ENCODE data around the gene KYAT1.

Gene KYAT1

DNA sequence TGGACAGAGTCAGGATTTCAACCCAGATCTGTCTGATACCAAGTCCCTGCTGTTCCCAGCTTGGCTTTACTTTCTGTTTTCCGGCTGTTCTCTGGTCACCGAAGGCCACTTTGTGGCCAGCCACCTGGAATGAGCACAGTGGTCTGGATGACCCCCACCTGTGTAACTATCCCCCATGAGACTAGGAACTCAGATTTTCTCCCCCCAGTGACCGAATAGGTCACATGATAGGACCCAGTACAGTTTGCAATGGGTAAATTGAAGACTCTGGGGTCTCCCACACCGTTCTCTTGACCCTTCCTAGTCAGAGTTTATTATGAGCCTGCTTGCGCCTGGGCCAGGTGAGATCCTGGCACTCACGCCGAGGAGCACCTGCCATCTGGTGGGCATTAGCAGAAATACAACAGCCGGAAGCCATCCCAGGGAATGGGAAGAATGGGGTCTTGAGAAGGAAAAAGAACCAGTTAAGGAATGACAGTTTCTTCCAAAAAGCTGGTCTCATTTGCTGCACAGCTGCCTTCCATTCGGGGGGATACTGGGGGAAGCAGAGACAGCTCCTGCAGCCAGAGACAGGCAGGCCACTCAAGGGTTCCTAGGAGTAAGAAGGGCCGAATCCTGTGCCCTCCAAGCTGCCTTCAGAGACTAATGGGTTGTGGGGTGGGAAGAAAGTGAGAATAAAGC, 46.1 kb upstream of the KYAT1 start:
- TF ChIP-seq, protein P1, sequence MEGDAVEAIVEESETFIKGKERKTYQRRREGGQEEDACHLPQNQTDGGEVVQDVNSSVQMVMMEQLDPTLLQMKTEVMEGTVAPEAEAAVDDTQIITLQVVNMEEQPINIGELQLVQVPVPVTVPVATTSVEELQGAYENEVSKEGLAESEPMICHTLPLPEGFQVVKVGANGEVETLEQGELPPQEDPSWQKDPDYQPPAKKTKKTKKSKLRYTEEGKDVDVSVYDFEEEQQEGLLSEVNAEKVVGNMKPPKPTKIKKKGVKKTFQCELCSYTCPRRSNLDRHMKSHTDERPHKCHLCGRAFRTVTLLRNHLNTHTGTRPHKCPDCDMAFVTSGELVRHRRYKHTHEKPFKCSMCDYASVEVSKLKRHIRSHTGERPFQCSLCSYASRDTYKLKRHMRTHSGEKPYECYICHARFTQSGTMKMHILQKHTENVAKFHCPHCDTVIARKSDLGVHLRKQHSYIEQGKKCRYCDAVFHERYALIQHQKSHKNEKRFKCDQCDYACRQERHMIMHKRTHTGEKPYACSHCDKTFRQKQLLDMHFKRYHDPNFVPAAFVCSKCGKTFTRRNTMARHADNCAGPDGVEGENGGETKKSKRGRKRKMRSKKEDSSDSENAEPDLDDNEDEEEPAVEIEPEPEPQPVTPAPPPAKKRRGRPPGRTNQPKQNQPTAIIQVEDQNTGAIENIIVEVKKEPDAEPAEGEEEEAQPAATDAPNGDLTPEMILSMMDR (IDR thresholded peaks at IDR 0.05; ENCODE audit: borderline replicate concordance, extremely low read depth, low read length, poor library complexity, severe bottlenecking): peak; percentile 81
- no peak for TF ChIP-seq EZH2 (IDR thresholded peaks at IDR 0.05; ENCODE audit: borderline replicate concordance, low read depth, low read length, severe bottlenecking)
- no peaks in the 10 kb centered on the region for H3K9me3 ChIP-seq (ENCODE audit: insufficient read depth, low read length, severe bottlenecking)
- no peak overlapping the region for H3K4me2 ChIP-seq (ENCODE audit: insufficient read depth, low read length)
- no peak overlapping the region for H3K27ac ChIP-seq (ENCODE audit: low read length)
- H3K27me3 ChIP-seq (ENCODE audit: insufficient read depth, low read length, poor library complexity): no peaks in the 10 kb centered on the region
- DNase-seq (peak; percentile 40), ATAC-seq (ENCODE audit: insufficient read depth, low read depth) (peak; percentile 76)
- H3K4me1 ChIP-seq (ENCODE audit: insufficient read depth, low read length): no peaks in the 10 kb centered on the region
- H4K20me1 ChIP-seq (ENCODE audit: insufficient read depth, low read length): no peaks in the 10 kb centered on the region
- H3K79me2 ChIP-seq (ENCODE audit: insufficient read depth, low read length): no peaks in the 10 kb centered on the region
- H3K4me3 ChIP-seq (ENCODE audit: low read depth in 1 of 2, low read length in 2 of 2): no peak overlapping the region
- H2AFZ ChIP-seq (ENCODE audit: low read depth, low read length): peak overlapping the region; percentile 31; the same call in 1 of the 2 replicates
- no peaks in the 10 kb centered on the region for H3K36me3 ChIP-seq (ENCODE audit: insufficient read depth, low read length)
- no peak overlapping the region for H3K9ac ChIP-seq (ENCODE audit: low read depth, low read length)

DNA sequence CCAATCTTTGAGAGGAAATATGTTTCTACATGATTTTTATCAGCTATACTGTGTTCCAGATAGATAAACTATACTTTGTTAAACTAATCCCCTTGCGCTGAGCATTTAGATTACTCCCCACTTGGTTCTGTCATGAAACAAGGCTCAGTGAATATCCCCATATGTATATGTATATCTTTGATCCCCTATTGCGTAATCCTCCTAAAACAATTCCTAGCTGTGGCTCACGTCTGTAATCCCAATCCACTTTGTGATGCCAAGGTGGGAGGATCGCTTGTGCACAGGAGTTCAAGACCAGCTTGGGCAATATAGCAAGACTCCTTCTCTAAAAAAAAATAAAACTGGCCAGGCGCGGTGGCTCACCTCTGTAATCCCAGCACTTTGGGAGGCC, 41.7 kb upstream of the KYAT1 start:
- Histone ChIP-seq H3K4me3 (ENCODE audit: low read depth in 1 of 2, low read length in 2 of 2) (no peak overlapping the region), H3K36me3 (ENCODE audit: insufficient read depth, low read length) (no peaks in the 10 kb centered on the region; the same call in 1 of the 2 replicates), H2AFZ (ENCODE audit: low read depth, low read length) (no peak overlapping the region), H3K27ac (ENCODE audit: low read length) (no peak overlapping the region), H4K20me1 (ENCODE audit: insufficient read depth, low read length) (no peaks in the 10 kb centered on the region), H3K4me2 (ENCODE audit: insufficient read depth, low read length) (no peak overlapping the region), H3K4me1 (ENCODE audit: insufficient read depth, low read length) (no peaks in the 10 kb centered on the region), H3K9ac (ENCODE audit: low read depth, low read length) (no peak overlapping the region), H3K79me2 (ENCODE audit: insufficient read depth, low read length) (no peaks in the 10 kb centered on the region), H3K27me3 (ENCODE audit: insufficient read depth, low read length, poor library complexity) (no peaks in the 10 kb centered on the region), H3K9me3 (ENCODE audit: insufficient read depth, low read length, severe bottlenecking) (no peaks in the 10 kb centered on the region)
- no peak for TF ChIP-seq EZH2 (IDR thresholded peaks at IDR 0.05; ENCODE audit: borderline replicate concordance, low read depth, low read length, severe bottlenecking)
- TF ChIP-seq, protein P1 (IDR thresholded peaks at IDR 0.05; ENCODE audit: borderline replicate concordance, extremely low read depth, low read length, poor library complexity, severe bottlenecking): no peak
- DNase-seq (no peak), ATAC-seq (ENCODE audit: insufficient read depth, low read depth) (no peak)

DNA sequence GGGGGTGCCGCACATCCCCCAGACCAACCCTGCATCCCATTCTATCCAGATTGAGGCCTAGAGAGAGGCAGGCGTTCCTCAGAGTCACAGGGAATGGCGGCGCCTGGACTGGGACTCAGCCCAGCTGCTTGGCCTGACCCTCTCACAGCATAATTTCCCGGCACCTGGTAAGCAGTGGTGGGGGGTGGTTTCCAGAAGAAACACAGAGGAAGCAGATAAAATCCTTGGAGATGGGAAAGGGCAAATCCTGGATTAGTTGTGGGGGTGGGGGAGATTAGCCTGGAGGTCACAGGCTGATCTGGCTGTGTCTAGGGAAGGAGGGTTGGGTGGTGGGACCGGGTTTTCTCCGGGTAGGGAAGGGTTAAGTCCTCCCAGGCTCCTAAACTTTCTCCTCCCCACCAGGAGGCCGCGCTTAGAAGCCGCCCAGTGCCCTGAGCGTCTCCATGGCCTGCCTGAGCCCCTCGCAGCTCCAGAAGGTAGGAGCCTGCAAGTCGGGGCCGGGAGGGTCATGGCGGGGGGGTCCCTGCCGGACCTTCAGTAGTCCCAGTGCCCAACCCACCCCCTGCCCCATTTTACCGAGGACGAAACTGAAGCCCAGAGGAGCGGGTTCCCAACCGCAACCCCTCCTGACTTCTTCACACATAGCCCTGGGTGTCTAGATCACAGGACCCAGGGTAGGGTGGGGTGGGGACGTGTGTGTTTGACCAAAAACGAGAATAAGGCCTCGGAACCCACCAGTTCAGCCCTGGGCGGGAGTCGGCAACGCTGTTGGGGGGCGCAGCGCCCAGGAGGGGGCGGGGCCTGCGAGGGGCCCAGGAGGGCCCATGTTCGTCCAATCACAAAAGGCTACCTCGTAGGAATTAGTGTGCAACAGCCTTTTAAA, 40.4 kb upstream of the KYAT1 start:
- Histone ChIP-seq H3K36me3 (ENCODE audit: insufficient read depth, low read length) (peaks cover 11% of the 10 kb centered on the region; the same call in 1 of the 2 replicates), H3K27ac (ENCODE audit: low read length) (no peak overlapping the region)
- DNase-seq: no peak

More for the DNA sequence above, 40.4 kb upstream of the KYAT1 start:
- TF ChIP-seq, protein P1 (IDR thresholded peaks at IDR 0.05; ENCODE audit: borderline replicate concordance, extremely low read depth, low read length, poor library complexity, severe bottlenecking): no peak
- TF ChIP-seq EZH2 (IDR thresholded peaks at IDR 0.05; ENCODE audit: borderline replicate concordance, low read depth, low read length, severe bottlenecking): no peak
- ATAC-seq (ENCODE audit: insufficient read depth, low read depth): no peak
- no peaks in the 10 kb centered on the region for H3K9me3 ChIP-seq (ENCODE audit: insufficient read depth, low read length, severe bottlenecking)
- no peaks in the 10 kb centered on the region for H3K27me3 ChIP-seq (ENCODE audit: insufficient read depth, low read length, poor library complexity)
- H3K4me2 ChIP-seq (ENCODE audit: insufficient read depth, low read length): no peak overlapping the region
- no peaks in the 10 kb centered on the region for H3K79me2 ChIP-seq (ENCODE audit: insufficient read depth, low read length)
- H3K4me1 ChIP-seq (ENCODE audit: insufficient read depth, low read length): no peaks in the 10 kb centered on the region
- H3K4me3 ChIP-seq (ENCODE audit: low read depth in 1 of 2, low read length in 2 of 2): no peak overlapping the region
- no peak overlapping the region for H3K9ac ChIP-seq (ENCODE audit: low read depth, low read length)
- H4K20me1 ChIP-seq (ENCODE audit: insufficient read depth, low read length): no peaks in the 10 kb centered on the region
- H2AFZ ChIP-seq (ENCODE audit: low read depth, low read length): no peak overlapping the region

Data from DND-41 (cell line).